8988T (cell line): ENCODE results near the gene GRIN2A.

Source experiments
- DNase-seq: peaks from one replicate; pipeline ENCODE4 v3.0.0; 2011

The GRIN2A gene

DNA sequence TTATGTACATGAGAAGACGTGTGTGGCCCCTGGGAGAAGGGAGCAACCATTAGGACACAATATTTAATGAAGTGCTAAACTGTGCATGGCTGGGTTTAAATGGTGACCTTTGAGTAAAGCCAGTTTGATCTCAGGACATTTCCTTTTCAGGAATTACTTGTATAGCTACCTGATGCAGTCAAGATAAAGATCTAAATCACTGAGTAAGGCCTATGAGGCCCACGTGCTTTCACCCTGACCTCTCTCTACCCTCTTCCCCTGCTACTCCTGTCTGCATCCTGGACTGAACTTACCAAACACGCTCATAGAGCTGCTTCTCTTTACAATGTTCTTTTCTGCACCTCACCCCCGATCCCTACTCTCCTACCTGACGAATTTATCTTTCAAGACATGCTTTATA, 98.9 kb downstream of the GRIN2A start:
- no peak for DNase-seq

DNA sequence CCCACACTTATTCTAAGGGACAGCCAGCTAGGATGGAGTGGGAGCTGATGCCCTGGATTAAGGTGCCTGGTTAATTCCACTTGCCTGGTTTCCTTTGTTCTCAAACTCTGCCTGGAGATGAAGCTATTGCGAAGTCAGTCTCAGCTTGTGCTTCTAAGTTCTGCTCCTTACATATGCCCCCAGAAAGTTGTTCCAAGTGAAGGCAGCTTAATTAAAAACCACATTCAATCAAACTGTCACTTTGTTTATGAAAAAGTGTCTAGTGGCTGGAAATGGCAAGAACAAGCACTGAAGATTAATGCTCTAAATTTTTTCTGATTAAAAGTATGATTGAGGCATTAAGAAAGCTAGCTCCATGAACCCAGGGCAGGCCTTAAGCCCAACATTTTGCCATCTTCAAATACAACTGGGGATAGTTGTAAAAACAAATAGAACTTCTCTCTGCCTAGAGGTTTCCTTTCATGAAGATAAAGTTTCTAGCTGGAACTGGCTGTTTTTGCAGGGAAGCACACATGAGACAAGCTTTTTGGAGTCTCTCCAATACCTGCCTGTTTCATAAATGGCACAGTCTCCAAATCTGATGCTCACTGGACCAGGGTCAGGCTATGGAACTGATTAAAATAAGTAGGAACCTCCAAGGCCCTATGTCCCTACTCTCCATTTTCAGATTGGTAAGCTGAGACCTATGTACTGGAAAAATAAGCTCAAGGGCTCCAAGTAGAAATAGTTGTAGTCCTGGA, 100.9 kb downstream of the GRIN2A start:
- no peak for DNase-seq

DNA sequence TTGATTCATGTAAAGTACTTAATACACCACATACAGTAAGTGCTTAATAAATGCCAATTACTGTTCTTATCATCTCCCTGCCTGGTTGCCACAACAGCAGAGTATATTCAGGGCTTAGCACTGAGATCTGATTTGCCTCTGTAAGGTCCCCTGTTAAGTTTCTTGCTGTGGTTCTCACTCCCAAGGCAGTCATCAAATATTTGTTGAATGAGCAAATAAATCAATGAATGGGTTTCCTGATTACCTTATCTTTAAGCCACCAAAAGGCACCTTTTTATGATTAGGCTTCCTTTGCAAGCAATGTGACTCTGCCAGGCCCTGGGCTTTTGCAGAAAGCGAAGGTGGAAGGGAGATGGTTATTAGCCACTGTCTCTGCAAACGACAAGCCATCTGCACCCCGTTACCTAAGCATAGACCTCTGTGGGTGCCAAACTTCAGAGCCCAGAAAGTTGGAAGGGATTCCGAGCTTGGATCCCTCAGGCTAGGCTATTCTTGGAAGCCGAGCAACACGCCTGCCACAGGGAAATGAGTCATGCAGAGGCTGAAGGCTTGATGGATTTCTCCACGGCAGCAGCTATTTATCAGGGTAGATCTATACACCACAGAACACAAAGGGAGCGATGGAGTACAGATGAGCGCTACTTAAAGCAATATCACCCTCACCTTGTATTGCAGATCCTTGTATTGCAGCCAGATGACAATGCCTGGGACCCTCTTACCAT, 102.0 kb downstream of the GRIN2A start:
- no peak for DNase-seq

GRCh38 chr16:10078541-10078949, 103.7 kb downstream of the GRIN2A start:
- DNase-seq = no peak

DNA sequence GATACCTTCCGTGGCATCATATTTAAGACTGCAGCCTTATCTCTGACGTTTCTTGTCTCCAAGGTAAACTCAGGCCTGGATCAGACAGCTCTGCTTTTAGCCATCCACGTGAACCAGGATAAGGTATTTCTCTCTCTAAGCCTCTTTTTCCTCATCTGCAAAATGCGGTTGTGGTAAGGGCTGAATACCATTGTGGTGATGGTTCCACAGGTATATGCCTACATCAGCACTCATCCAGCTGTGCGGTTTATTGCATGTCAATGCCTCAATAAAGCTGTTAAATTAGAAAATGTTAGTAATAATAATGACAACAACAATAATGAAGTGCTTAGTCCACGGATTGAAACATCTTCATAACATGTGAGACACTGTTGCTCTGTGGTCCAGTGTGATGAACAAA, 104.4 kb downstream of the GRIN2A start:
- DNase-seq = no peak

DNA sequence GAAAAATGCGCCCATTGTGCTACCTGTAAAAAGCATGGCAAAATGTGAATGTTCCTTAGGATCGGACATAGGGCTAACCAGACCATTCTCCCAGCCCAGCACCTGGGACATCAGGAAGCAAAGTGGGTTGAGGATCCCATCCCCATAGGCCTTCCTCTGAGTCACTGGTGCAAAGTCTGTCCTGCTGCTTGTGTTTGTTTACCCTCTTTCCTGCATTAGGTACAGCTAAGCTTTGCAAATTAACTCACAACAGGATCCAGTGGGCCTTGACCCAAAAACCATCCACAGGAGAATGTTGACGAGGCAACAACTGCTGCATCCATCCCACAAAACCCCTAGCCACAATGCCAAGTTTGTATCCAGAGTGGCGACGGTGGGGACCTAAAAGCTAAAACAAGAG, 106.2 kb downstream of the GRIN2A start:
- no peak for DNase-seq

DNA sequence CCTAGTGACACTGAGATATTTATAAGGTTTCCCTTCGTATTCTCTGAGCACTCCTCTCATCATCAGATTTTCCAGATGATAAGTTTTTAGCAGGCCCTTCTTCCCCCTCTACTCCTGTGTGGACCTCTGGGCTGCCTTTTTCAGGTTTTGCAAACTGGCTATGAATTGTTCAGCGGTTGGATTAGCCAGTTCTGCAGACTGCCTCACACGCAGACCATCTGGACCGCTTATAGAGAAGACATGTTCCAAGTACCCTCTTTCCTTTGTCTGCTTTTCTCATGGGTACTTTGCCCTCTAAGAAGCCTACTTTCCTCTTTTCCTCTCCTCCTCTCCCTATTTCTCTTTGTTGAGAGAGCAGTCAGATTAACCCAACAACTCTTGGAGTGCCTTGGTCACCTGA, 111.6 kb downstream of the GRIN2A start:
- no peak for DNase-seq

DNA sequence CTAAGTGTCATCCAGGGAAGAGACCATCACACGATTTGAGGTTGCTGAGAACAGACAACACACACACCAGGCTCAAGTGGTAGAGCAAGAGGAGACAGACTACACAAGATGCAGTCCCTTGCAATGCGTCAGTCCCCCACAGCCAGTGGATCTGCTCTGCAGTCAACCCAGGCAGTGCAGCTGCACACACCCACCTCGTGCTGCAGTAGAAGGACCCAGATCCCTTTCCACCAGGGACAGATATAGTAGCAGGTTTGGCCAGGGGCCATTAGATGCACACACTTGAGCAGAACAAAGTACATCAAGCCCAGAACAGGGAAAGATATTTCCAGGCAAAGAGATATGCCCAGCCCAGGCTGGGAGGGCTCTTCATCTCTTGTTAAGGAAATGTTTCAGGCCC, 112.9 kb downstream of the GRIN2A start:
- no peak for DNase-seq

DNA sequence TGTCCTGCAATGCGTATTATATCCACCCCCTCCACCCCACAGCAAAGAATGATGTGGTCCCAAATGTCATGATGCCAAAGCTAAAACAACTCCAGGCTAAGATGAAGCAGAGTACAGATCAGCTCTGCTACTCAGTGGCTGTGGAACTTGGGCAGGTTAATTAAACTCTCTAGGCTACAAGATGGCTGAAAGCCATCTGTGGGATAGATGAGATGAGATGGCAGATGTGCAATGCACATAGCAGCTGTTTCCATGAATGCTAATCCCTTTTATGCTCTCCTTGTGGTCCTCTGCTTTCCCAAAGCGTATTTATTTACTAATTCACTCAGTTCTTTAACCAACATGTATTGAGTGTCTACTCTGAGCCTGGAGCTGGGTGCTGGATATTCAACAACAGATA, 114.4 kb downstream of the GRIN2A start:
- no peak for DNase-seq

- DNase-seq = no peak
These were observed 114.8 kb downstream of the GRIN2A start for GRCh38 chr16:10067406-10067805.

GRCh38 chr16:10065019-10065418, 117.2 kb downstream of the GRIN2A start:
- no peak for DNase-seq

GRCh38 chr16:10048850-10049249, 133.4 kb downstream of the GRIN2A start:
- no peak for DNase-seq

DNA sequence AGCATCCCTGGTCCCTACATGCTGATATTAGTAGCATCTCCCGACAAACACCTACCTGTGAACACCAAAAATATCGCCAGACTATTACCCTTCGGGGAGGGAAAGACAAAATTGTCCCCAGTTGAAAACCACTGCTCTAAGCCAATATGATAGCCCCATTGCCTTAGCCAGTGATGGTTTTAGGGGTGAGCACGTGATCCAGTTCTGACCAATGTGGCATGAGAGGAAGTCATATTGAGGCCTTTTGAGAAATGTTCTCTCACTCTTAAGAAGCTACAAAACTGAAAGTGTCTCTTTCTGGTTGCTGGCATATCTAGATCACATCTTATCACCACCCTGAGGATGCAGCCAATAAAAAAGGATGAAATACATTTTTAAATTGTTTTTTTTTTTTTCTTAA, 136.3 kb downstream of the GRIN2A start:
- no peak for DNase-seq

- no peak for DNase-seq
These were observed 136.9 kb downstream of the GRIN2A start for GRCh38 chr16:10045291-10045775.

DNA sequence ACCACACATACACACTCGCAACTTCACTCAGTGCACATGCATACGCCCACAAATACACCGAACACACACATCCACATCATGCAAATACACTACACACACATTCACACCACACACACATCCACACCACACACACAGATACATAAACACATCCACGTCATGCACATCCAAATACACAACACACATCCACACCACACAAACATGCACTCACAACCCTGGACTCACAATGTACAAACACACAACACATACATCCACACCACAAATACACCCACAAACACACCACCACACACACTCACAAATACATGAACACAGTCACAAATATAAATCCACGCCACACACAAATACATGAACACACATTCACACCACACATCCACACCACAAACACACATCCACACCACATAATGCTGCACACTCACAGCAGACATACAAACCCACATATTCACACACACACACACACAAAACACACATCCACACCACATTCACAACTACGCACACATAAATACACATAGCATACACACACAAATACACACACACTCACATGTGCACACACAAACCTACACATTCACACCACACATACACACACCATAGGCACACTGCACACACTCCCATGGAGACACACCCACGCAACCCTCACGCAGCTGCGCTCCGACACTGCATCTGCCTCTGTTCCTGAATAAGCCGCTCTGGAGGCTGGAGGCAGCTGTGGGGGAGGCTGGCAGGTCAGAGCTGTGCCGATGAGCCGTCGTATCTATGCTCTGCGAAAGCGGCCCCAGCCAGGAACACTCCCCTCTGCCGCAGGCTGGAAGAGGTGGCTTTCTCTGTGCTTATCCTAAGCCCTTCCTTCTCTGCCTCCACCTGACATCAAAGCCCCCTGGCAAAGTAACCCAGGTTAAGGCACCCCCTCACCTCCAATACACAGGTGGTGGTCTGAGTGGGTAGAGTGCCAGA, 141.8 kb downstream of the GRIN2A start:
- no peak for DNase-seq

DNA sequence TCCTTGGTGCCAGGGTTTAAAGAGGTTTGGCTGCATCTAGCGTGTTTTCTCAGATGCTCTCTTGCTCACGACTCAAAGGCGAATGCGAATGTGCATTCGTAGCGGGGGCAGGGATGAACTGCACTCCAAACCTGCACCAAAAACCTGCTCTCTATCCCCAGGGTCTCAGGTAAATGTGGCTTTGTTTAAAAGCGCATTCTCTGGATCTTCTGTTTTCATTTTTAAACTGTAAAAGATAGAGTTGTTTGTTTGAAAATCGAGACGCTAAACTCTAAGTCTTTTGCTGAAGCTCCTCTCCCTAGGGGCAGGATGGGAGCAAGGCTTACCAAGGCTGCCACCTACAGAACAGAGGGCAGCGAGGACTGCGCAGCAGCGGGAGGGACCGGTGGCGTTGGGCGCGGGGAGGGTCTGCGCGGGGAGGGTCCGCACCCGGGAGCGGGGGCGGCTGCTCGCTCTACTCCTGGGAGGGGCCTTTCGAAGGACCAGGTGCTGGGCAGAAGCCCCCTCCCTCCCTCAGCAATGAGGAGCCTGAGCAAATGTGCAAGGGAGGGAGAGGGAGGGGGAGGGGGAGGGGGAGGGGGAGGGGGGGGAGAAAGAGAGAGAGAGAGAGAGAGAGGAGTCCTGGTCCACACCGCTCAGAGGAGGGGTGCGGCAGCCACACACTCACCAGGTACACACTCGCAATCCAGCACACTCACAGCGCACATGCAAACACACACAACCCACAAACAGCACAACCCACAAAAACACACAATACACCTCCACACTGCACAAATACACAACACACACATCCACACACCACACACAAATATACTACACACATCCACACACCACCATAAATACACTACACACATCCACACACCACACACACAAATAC, 142.8 kb downstream of the GRIN2A start:
- DNase-seq = no peak

- DNase-seq = no peak
These were observed 144.5 kb downstream of the GRIN2A start for GRCh38 chr16:10037751-10038150.

- DNase-seq = no peak
These were observed 145.3 kb downstream of the GRIN2A start for GRCh38 chr16:10036956-10037355.

DNA sequence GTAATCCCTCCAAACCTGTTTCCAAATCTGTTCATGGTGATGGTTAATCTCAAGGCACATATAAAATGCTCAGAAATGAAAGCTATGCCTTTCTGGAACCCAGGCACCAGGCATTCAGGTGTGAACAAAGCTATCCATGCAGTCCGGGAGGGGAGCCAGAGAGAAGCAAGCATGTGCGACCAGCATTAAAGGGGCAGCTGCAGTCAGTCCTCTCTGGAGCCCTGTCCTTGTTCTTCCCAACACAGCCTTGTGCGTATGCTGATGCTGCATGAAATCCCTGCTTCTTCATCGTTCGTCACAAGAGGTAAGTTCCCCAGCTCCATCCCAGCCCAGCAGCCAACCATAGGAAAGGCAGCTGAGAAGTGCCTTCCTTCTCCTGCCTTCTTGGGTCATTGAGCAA, 148.7 kb downstream of the GRIN2A start:
- no peak for DNase-seq

GRCh38 chr16:10031955-10032354, 150.3 kb downstream of the GRIN2A start:
- DNase-seq = no peak

GRCh38 chr16:10031473-10031872, 150.8 kb downstream of the GRIN2A start:
- DNase-seq = no peak

GRCh38 chr16:10028644-10029043, 153.6 kb downstream of the GRIN2A start:
- DNase-seq = no peak
